Measurements from ENCODE around the gene MPC1L.

GRCh38 chrX:40581336-40581920, 41.8 kb upstream of the MPC1L start:
- TF ChIP-seq MAX (IDR thresholded peaks at IDR 0.05) (no peak), EZH2phosphoT487 (IDR thresholded peaks at IDR 0.05; ENCODE audit: borderline replicate concordance) (no peak), RAD21 (IDR thresholded peaks at IDR 0.05; ENCODE audit: low read depth) (no peak), POLR2AphosphoS5 (IDR thresholded peaks at IDR 0.05; ENCODE audit: low read depth, low read length) (no peak), ELF1 (IDR thresholded peaks at IDR 0.05; ENCODE audit: borderline replicate concordance, low read depth) (no peak), POLR2A (IDR thresholded peaks at IDR 0.05; ENCODE audit: borderline replicate concordance, extremely low read depth, insufficient read depth, insufficient read length) (no peak)
